GM18868 (cell line): ENCODE data around the gene CCR2.
"Not testable (repeated sequence)": the region's sequence is repeated elsewhere in the genome, so short reads cannot be mapped to it uniquely, and the experiment has no call there.

Source experiments
- ATAC-seq: cut with Tn5 transposase; IDR thresholded peaks from one replicate; pipeline ENCODE4 v1.9.1; 2021; ENCODE audit warnings: mild to moderate bottlenecking, moderate library complexity; ENCODE audit not compliant: unreplicated experiment

The CCR2 gene

DNA sequence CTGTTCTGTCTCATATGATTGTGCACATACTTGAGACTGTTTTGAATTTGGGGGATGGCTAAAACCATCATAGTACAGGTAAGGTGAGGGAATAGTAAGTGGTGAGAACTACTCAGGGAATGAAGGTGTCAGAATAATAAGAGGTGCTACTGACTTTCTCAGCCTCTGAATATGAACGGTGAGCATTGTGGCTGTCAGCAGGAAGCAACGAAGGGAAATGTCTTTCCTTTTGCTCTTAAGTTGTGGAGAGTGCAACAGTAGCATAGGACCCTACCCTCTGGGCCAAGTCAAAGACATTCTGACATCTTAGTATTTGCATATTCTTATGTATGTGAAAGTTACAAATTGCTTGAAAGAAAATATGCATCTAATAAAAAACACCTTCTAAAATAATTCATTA lies 21.9 kb downstream of the CCR2 start:
- ATAC-seq: no peak

GRCh38 chr3:46378426-46378942 lies 24.6 kb downstream of the CCR2 start:
- no peak for ATAC-seq

DNA sequence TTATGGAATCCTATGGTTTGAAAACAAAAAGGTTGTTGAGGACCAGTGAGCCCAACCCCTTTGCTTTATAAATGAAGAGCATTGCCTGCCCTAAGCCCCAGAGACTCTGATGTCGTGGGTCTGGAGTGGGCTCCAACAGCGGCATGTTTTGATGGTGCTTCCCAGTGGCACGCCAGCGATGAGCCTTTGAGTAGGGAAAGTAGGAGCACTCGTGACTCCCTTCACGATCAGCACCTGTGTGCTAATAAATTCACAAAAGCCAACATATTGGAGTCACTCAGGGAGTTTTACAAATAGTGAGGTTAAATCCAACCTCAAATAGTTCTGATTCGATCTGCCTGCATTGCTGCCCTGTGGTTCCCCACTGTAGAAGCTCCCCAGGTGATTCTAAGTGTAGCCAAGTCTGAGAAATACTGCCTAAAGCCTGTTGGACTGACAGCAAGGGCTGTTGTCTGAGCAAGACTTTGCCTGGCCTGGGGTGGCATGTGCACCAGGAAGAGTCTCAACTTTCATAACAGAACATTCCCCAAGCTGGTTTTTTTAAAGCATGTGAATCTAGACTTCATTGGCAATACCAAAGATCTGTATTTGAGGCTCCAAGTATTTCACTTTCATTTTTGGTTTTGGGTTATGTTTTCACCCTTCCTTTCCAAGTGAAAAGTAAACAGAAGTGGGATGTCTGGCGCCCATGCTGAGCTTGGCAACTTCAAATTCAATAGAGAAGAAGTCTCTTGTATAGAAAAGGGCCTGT lies 26.7 kb downstream of the CCR2 start:
- no peak for ATAC-seq

- no peak for ATAC-seq
Observed at GRCh38 chr3:46381625-46382024, 27.7 kb downstream of the CCR2 start.

GRCh38 chr3:46383211-46383950 lies 29.5 kb downstream of the CCR2 start:
- ATAC-seq: no peak

DNA sequence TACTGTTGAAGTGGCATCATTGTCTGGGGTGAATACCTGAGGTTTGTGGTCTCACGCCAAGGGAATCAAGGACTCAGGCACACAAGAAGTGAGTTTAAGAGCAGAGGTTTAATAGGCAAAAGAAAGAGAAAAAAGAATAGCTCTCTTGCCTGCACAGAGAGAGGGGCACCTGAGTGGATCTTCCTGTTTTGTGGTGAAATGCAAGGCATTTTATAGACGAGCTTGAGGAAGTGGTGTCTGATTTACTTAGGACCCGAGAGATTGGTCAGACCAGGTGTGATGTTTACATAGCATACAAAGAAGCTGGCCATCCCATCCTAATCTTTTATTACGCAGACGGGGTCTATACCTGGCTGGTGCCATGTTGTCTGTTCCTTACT lies 30.0 kb downstream of the CCR2 start:
- ATAC-seq: no peak

DNA sequence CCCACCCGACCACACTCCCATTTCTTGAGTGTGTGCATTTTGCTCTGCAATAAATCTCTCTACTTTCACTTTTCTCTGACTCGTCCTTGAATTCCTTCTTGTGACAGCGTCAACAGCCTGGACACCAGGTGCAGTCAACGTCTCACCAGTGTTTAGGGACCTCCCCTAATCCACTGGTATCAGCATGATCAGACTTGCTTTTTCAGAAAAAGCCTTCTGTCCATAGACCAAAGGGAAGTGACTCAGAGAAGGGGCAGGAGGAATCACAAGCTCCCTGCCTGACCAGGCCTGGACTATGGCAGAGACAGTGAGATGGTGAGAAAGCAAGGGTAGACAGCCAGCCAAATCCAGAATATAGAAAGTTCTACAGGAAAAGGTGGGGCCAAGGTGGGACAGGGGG lies 32.3 kb downstream of the CCR2 start:
- no peak for ATAC-seq

DNA sequence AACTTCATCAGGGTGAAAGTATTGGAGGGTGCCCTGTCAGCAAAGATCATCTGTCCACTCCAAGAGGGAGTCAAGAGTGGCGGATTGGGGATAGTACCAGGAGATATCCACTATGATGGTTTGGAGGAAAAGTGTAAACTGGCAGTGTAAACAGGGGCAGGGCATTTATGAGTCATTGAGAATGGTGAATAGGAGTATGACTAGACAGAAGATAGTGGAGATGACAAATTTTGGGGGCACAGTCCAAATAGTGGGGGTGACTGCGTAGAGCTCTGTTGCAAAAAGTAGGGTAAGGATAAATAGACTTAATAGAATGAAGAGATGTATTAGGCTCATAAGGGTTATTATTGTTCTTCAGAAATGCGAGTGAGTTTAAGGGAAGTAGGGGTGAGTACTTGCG lies 34.9 kb downstream of the CCR2 start:
- not testable (repeated sequence) for ATAC-seq

- ATAC-seq: no peak
Observed at GRCh38 chr3:46389306-46389705, 35.4 kb downstream of the CCR2 start.

GRCh38 chr3:46391526-46391925 lies 37.6 kb downstream of the CCR2 start:
- ATAC-seq: not testable (repeated sequence)

GRCh38 chr3:46393011-46393410 lies 39.1 kb downstream of the CCR2 start:
- ATAC-seq: no peak

DNA sequence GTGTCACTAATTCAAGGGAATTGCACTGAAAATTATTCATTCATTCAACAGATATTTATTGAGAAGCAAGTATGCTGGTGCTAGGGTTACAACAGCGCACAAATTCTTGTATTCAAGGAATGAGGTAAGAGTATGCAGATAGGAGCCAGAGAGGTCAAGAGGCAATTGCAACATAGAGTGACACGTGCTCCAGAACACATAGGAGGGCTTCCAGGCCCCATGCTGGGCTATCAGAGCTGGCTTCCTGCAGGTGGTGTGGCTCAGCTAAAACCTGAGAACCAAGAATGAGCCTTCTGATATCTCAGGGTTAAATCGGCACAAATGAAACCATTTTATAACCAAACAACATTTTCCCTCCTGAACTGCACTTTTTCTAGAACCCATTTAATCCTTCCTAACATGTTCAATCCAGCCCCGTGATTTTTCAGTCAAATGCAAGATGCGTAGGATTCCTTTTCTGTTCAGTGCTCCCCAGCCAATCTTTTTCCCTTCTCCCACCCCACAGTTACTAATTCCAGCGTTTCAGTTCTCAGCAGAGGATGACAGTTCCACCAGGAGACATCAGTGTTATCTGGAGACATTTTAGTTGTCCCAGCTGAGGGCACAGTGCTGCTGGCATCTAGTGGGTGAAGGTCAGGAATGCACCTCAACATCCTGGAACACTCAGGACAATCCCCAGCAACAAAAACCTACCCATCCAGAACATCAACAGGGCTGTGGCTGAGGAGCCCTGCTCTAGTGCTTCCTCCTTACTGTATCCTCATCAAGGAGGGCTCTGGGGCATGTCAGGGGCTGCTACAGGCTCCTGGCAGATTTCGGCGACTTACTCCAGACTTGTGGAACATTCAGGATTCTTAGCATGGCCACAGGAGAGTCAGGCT lies 39.9 kb downstream of the CCR2 start:
- no peak for ATAC-seq

DNA sequence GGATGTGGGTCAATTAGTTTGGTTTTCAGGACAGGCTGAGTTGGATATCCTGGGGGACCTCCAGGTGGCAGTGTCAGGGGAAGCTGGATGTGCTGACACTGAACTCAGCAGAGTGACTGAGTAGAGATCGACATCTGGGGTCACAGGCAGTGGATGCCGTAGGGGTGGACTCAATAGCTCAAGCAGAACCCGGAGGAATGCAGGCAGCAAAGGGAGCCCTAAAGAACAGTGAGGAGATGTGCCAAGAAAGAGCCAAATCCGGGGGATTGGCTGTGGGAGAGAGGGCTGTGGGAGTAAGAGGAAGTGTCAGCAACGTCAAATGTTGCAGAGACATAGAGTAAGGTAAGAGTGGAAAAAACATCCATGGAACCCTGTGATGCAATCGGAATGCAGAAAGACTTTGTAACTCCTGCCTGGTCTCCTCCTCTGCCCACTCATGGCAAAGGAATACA lies 41.3 kb downstream of the CCR2 start:
- no peak for ATAC-seq

- no peak for ATAC-seq
Observed at GRCh38 chr3:46395766-46396530, 42.0 kb downstream of the CCR2 start.

- no peak for ATAC-seq
Observed at GRCh38 chr3:46397111-46397510, 43.2 kb downstream of the CCR2 start.

GRCh38 chr3:46398186-46398955 lies 44.5 kb downstream of the CCR2 start:
- no peak for ATAC-seq

DNA sequence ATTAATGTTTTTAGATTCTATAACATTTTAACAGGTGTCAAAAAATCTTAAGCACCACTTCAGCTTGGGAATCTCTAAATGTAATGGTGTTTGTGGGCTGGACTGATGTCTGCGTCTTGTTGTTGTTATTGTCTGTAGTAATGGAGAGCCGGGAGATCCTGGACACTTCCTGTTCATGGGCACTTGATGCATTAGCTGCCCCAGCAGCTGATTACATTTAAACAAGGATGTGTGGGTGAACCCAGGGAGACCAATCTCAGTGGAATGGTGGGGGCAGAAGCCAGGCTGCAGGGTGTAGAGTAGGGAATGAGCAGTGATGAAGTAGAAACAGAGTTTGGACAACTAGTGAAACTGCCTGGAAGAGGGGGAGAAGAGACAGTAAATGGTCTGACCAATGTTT lies 45.2 kb downstream of the CCR2 start:
- no peak for ATAC-seq

DNA sequence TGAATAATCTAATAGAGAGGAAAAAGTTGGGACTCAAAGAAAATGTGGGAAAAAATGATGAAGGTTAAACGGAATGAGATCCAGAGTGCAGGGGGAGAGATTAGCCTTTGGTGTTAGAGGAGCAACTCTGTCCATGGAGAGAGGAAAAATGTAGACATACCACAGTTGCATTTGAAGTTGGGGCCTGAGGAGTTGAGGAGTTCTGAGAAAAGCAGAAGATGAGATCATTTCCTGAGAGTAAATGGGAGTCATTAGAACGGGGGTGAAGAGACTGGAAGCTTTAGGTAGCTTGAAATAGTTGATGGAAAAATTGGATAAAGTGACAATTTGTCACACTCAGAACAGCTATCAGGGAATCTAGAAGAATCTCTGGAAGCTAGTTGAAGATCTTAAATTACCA lies 45.6 kb downstream of the CCR2 start:
- no peak for ATAC-seq

DNA sequence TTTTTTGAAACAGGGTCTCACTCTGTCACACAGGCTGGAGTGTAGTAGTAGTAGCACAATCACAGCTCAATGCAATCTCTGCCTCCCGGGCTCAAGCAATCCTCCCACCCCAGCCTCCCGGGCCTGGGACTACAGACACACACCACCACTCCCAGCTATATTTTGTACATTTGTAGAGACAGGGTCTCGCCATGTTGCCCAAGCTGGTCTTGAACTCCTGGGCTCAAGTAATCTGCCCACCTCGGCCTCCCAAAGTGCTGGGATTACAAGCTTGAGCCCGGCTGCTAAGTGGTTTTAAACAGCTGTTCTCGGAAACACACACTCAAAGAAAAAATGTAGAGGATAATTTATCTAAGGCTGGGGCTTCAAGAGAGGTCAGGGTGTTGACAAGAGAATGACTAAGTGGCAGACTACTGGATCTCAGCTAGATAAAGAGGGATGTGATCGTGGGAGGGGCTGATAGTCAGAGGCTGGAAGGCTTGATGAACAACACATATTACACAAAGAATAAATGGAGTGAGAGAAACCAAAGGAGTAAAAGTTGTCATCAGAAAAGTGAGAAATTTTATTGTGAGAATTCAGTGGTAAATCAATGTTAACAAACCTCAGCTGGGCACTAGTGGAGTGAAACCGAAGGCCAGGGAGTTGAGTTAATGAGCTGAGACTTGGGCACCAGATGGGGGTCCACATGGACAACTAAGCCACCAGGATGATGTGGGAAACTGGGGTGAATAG lies 46.3 kb downstream of the CCR2 start:
- no peak for ATAC-seq
